ENCODE data around the gene NOL4L.
A peak's percentile ranks its signal among the peaks of the same experiment; 100 is the strongest.
"Not testable (repeated sequence)": the region's sequence is repeated elsewhere in the genome, so short reads cannot be mapped to it uniquely, and the experiment has no call there.

The NOL4L gene

DNA sequence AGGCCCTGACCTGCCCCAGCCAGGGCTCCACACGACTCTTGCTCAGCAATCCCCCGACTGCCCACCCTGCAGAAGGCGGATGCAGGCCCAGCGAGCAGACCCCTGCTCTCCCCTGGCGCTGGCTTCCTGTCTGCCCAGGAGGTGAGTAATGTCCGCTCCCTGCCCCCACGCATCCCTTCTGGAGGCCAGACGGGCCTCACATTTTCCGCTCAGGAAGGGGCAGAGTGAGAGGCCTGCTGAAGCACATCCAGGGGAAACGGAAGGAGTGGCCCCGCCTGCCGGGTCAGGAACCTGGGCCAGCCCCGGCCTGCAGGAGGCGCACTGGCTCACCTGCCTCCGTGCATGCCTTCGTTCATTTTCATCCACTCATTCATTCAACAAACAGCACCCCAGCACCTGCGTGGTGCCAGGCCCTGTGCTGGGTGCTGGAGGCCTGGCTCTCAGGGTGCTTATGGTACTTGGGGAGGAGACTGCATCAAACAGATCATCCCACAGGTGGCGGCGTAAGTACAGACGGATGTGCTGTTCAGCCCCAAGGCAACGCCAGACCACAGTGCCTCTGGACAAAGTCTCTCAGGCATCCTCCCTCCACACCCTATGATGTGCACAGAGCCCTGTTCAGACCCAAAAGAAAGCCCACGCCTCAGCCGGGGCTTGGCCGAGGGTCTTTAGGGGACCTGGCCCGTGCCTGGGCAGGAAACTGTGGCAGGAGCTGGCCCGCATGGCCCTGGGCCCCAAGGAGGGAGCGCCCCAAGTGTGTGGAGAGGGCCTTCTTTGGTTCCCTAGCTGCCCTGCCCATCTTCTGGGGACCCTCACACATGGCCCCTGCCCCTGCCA lies 114.9 kb downstream of the NOL4L start:
- peak; percentile 31 for DNase-seq (ENCODE audit: low spot score)

DNA sequence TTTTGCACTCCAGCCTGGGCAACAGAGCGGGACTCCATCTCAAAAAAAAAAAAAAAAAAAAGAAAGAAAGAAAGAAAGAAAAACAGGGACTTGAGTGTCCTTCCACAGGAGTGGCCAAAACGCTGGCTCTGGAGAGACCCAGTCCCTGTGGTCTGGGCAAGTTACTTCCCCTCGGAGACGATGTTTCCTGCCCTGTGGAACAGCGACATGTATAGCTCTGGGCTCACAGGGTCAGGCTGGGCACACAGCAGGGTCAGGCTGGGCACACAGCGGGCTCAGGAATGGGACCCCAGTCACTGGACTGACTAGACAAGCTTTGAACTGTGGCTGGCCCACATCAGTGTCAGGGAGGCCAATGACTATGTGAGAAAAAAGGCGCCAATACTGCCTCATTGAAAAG lies 116.3 kb downstream of the NOL4L start:
- DNase-seq (ENCODE audit: low spot score), result no peak

DNA sequence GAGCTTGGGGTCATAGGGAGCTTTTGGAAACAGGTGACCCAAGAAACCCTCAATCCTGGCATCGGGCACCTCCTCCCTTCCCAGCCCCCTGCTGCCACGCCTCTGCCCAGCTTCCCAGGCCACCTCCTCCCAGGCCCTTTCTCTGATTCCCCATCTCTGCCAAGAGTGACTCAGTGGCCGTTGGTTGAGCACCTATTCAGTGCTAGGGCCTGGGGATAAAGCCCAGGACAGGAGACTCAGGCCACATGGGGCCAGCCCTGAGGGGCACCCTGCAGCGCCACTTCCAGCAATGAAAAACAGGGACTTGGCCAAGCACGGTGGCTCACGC lies 116.9 kb downstream of the NOL4L start:
- DNase-seq (ENCODE audit: low spot score), result no peak

DNA sequence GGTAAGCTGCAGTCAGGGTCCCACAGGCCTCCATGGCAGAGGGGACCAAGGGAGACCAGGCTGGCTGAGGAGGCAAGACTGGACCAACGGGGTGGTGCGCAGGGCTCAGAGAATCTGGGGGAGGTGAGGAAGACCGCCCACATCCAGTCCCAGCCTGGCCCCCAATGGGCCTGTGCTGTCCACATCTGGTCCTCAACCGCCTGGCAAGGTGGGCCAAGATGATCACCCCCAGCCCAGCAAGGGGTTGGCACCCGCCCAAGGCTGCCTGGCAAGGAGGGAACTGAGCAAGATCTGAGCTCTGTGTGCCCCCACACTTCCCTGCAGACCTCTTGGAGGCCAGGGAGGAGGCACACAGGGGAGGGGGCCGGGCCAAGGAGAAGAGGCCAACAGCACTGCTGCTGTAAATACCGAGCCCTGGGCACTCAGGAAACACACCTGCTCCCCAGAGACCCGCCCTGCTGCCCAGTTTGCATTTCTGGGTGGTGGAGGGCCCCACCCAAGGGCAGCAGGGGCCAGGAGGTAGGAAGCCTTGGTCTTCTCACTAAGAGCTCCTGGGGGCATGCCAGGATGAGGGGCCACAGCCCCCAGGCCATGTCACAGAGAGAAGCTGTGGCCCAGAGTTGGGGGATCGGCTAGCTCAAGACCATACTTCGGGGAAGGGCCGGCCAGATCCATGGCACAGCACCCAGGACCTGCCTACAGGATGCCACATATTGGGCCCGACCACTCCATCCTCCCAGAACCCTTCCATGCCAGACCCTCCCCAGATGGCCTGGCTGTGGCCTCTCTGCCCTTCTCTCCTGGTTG lies 117.4 kb downstream of the NOL4L start:
- no peak for DNase-seq (ENCODE audit: low spot score)

DNA sequence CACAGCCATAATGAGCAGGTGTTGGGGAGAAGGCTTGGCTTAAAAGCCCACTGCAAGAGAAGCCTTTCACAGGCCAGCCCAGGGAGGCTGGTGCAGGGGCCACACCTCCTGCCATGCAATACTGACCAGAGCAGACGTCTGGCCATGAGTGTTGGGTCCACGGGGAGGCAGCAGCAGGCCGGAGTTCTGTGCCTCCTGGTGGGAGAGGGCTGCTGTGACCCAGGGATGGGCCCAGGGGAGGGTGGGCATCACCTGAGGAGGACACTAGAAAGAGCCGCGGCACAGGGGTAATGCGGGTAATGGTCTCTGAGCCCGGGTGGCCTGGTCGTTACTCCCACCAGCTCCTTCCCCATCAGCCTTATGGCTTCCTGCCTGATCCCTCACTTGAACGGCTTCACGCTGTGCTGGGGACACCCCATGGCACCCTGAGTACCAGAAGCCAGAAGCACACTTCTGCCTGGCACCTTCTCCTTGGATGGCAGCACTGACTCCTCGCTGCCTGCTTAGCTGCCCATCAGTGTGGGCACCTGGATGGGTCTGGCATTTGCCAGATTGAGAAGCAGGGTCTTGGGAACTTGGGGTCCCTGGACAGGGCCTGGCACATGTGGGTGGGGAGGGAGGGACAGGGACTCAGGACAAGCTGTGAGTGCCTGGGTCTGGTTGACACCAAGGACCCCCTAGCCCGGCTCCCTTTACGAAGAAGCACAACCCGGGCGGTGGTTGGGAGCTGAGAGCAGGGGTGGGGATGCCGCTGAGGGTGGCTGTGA lies 118.2 kb downstream of the NOL4L start:
- no peak for DNase-seq (ENCODE audit: low spot score)

DNA sequence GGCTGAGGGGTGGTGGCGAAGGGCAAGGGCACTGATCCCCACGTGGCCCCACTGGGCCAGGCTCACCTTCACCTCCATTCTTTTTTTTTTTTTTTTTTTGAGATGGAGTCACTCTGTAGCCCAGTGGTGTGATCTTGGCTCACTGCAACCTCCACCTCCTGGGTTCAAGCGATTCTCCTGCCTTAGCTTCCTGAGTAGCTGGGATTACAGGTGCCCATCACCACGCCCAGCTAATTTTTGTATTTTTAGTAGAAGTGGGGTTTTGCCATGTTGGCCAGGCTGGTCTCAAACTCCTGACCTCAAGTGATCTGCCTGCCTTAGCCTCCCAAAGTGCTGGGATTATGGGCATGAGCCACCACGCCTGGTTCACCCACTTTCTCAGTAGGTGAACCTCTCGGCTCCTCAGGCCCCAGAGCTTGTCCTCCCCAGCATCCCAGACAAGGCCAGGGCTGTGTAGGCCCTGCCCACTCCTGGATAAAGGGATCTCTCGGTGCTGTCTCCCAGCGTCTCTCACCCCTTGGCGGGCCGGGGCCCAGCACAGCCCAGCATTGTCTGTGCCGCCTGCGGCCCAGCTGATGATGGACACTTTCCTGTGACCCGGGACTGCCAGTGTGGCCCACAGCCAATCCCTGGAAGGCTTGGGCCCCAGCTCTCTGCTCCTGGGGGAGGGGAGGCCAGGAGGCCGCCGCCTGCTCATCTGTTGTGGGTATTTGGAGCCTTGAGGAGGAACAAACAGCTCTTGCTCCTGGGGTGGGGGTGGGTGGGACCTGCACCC lies 119.0 kb downstream of the NOL4L start:
- not testable (repeated sequence) for DNase-seq (ENCODE audit: low spot score)

DNA sequence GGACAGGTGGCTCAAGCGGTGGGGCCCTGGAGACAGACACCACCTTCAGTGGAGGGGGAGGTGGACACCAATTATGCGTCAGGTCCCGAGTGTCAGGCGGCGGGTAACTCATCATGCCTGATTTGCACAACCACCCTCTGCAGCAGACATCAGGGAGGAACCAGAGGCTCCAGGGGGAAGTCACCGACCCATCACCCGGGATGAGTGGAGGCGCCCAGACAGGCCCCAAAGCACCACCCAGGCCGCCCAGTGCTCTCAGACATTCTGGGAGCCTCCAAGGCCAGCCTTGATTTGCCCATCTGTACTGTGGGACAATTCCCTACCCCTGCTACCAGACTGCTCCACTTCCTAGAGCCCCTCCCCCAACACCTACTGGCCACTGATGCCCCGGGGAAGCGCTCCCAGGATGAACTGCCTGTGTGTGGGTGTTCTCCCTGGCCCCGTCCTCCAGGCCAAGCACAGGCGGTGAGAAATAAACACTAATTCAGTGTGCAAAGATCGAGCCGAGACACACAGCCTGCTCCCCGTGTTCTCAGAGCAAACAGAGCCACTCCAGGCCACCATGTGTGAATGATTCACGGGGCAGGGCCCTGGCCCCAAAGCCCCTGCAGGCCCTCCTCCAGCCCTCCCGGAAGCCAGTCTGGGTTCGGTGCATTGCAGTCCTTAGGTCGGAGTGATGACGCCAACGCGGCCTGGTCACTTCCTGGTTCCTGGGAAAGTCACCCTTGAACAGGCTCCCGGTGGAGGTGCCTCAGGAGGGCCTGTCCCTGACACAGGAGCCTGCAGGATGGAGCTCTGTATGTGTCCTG lies 119.8 kb downstream of the NOL4L start:
- no peak for DNase-seq (ENCODE audit: low spot score)

DNA sequence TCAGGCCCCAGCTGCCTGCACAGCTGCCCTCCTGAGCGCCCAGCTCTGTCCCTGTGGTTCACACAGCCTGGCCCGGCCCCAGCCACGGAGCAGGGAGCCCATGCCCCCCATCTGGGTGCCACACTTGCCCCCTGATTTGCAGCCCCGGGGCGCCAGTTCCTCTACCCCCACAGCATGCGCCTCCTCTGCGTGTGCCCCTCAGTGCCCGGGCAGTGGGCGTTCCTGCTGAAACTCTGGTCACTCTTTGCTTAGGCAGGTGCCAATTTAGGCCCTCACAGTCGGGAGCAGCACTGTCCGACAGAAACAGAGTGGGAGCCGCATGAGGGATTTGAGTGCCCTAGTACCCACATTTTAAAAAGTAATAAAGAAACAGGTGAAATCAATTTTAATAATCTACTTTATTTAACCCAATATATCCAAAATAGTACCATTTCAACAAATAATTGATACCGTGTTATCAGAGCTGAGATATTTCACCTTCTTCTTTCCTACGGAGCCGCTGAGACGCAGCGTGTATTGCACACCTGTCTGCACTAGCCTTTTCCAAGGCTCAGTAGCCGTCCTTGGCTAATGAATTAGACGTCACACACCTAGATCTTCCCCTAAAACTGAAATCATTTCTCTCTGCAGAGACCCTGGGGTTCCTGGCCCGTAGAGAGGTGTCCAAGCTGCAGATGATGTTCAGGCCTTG lies 120.6 kb downstream of the NOL4L start:
- DNase-seq (ENCODE audit: low spot score), result no peak

DNA sequence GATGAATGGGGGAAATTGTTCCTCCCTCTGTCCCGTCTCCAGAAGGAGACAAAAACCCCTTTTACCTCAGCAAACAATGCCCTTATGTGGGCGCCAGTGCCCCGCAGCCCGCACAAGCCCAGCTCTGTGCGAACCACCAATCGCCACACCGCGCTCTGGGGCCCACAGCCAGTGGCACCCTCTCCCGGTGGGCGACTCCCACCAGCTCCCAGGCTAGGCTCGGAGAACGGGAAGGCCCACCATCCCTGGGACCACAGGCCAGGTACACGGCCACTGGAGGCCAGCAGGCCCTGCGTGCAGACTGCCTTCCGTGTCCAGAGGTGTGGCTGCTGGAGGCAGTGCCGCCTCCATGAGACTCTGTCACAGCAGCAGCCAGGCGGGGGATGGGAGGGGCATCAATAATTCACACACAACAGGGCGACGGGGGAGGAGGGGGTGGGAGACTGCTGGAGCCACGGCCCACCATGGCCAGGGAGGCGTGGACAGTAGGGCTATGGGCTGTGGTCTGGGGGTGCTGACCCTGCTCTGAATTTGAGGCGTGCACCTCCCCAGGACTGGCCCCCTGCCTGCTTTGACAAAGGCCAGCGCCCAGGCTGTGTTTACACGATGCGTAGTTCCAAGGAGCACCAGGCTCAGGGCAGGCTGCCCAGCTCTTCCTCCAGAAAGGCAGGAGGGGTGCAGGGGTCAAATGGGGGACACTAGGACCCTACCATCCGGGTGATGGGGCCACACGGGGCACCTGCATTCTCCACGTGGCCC lies 121.3 kb downstream of the NOL4L start:
- no peak for DNase-seq (ENCODE audit: low spot score)

DNA sequence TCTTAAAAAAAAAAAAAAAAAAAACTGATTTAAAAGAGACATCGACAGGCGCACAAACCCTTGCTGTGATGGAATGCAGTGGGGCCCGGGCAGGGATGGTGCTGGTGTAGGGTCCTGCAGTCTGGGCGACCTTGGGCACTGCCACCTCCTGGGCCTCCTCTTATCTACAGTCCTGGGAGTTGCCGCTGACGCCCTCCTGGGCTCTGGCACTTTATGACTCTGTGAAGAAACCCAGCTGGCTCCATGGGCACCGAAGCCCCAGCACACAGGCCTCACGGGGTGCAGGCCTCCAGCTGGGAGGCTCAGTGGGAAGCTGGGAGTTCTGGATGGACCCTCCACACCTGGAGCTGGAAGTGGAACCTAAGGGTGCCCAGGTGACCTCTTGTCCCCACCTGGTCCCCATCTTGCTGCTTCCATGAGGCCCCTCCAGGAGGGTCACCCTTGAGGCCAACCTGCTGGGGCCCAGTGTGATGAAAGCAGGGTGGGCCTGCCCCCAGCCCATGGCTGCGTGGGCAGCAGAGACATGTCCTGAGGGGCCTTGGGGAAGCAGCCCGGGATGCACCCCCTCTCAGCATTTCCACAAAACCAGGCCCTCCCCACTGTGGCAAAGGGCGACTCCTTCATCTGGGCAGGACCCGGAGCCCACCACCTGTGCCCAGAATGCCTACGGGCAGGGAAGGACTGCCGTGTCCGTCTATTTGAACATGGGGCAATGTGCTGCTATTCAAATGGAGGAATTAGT lies 122.1 kb downstream of the NOL4L start:
- no peak for DNase-seq (ENCODE audit: low spot score)

DNA sequence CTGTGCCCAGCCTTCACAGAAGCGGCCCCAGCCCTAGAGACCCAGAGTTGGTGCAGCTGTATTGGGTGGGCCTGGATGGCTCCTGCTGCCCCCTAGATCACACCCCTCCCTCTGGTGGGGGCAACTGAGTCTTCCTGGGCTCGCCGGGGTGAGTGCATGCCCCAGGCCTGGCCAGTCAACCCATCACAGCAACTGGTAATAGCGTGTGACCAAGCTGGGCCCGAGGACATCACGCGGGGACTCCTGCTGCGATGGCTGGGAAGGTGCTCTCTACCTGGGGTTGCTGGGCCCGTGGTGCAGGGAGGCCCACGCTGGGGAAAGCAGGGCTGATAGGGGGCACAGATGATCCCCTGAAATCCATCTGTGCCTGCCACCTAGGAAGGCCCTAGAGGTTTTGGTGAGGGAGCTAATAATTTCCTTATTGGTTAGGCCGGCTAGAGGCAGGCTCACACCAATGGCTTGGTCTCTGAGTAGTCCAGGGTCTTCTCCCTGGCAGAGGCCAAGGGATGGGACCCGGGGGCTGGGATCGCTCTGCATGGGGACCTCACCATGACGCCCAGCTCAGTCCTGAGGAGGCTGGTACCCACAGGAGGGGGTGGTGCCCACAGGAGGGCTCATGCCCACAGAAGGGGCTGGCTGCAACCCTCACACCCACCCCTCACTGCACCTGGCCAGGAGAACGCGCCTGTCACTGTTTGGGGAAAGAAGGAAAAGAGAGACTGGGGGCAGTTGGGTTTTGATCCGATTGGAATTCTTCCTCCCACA lies 123.1 kb downstream of the NOL4L start:
- DNase-seq (ENCODE audit: low spot score), result no peak

DNA sequence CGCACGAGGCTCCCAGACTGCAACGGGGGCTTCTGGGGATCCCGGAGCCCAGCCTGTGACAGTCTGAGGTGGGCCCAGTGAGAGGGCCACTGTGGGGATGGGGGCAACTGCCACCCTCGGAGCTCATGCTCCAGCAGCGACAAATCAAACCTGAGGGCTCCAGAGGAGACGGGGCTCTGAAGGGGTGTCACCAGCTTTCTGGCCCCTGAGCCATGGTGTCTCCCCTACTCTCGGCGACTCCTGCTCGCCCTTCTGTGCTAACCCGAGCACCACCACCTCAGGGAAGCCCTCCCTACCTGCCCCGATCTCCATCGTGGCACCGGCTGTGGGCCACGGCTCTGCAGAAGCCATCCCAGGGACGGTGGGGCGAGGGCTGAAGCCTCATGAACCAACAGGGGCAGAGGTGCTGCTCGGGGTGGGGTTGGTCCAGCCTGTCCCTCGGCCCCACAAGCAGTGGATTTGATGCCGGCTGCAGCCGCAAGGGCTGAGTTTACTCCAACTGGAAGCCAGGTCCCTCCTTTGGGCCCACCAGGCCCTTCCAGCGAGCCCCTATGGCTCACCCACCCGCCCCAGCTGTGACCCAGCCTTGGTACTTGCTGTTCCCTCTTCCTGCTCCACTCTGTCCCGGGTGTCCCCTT lies 124.3 kb downstream of the NOL4L start:
- DNase-seq (ENCODE audit: low spot score), result no peak

DNA sequence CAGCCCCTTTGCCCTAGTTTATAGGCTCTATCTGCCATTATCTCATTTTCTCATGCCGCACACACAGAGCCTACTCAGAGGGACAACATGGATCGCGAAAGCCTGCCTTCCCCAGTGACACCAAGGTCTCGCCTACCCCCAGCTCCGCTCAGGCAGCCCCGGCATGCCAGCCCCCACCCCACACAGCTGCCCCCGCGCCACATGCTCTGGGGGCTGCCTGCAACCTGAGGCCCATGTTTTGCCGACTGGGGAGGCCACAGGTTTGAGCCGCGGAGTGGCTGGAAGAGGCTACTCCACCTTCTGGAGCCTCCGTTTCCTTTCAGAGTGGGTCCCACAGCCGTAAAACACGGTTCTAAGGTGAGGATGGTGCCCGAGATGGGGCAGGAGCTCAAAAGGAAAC lies 124.9 kb downstream of the NOL4L start:
- DNase-seq (ENCODE audit: low spot score), result no peak

DNA sequence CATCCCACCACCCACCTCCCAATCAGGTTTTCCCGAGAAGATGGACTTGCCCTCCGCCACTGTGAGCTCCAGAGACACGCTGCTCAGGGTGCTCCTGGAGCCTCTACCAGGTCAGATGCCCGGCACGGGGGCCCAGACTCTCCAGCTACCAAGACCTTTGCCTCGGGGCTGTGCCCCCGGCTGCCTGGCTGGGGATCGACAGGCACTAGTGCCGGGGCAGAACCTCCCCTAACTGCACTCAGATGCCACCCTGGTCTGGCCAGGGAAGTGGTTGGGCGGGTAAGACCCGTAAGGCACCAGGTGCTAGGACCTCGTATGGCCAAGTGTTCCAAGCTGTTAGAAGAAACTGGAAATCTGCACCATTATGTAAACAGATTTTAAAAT lies 126.3 kb downstream of the NOL4L start:
- no peak for DNase-seq (ENCODE audit: low spot score)

DNA sequence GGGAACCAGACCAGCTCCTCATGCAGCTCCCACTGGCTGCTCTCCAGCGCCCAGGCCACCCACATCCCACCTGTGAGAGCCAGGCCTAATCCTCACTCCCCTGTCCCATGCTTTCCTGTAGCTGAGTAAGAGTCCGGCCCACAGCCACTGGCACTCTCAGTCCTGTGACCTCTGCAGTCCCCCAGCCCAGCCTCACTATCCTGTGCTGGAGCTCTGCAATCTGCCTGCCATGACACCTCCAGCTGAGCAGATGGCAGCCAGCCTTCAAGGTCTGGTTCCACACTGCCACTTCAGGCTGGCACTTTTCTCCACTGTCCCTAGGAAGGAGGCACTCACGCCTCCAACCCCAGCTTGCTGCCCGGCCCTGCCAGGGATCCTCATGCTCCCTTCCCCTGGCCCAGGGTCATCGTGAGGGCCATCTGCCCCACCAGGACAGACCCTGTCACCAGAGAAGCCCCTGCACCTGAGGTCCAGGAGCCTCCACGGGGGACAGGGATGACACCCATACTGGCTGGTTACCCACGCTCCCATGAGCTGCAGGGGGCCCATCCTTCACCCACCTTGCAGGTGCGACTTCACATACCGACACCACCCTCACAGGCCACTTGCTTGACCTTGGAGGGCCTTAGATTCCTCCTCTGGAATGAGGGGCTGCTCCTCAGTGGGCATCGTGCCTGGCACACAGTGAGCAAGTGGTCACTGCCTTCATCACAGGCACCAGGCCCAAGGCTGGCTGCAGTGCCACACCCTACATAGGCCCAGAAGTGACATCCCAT lies 126.9 kb downstream of the NOL4L start:
- no peak for DNase-seq (ENCODE audit: low spot score)

DNA sequence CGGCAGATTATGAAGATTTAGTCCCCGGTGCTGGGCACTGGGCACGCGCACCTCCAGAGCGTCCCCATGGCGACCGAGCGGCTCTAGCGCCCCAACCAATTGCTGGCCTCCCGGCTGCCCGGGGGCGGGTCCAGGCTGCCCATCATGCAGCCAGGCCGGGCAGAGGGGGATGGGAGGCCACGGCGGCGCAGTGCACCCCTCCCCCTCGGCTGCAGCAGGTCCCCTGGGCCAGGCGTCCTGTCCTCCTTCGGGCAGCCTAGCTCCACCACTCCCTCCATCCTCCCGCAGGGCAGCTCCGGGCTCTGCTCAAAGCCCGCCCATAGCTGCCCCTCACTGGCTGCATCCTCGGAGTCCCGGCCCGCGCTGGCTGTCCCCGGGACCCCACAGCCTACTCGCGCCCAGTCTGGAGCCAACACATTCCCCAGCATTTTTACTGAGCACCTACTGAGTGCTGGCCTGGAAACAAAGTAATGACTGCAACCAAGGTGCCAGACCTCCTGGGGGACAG lies 127.6 kb downstream of the NOL4L start:
- no peak for DNase-seq (ENCODE audit: low spot score)

All from RKO (cell line).